Psoas muscle (tissue), 8 donors: ENCODE data around the gene HK3. TPM values are rescaled to one million over a fixed set of nuclear protein-coding genes. Genes with fewer than 3 reads are reported as not detected.

ENCODE experiments used
- ATAC-seq, 4 donors: fragments of 200-7000 bp; cut with Tn5 transposase; one replicate each; pipeline ENCODE4 v1.9.1; 2020; ENCODE audit warnings: moderate library complexity in 3 of 4, mild to moderate bottlenecking in 2 of 4
- DNase-seq, 2 donors: peaks; one replicate each; pipeline ENCODE4 v3.0.0-alpha.2; 2020
- H3K27ac ChIP-seq: fragments of 200-600 bp; one replicate; pipeline ENCODE4 v1.8.0; 2022
- H3K27me3 ChIP-seq, 3 donors: fragments of 200-600 bp in 1 of 3; one replicate each; pipeline versions ENCODE4 v1.6.1 to v1.8.0; 2013 to 2022; ENCODE audit warnings: low read length in 2 of 3, mild to moderate bottlenecking in 2 of 3, moderate library complexity in 1 of 3; ENCODE audit not compliant: insufficient read depth in 3 of 3
- H3K36me3 ChIP-seq, 2 donors: fragments of 200-600 bp in 1 of 2; one replicate each; pipeline versions ENCODE4 v1.6.1 to v1.8.0; 2013 to 2022; ENCODE audit warnings: low read depth in 1 of 2, mild to moderate bottlenecking in 1 of 2, moderate library complexity in 1 of 2; ENCODE audit not compliant: insufficient read depth in 1 of 2
- H3K4me1 ChIP-seq: fragments of 200-600 bp; one replicate; pipeline ENCODE4 v1.8.0; 2022
- H3K4me3 ChIP-seq: fragments of 200-600 bp; one replicate; pipeline ENCODE4 v1.8.0; 2022; ENCODE audit warnings: mild to moderate bottlenecking
- H3K9me3 ChIP-seq: fragments of 200-600 bp; one replicate; pipeline ENCODE4 v1.8.0; 2022
- CTCF ChIP-seq: fragments of 200-600 bp; IDR thresholded peaks from one replicate; pipeline ENCODE4 v1.8.0; 2022; ENCODE audit warnings: antibody characterized with exemption
- WGBS, 3 donors: extraction: QIAGEN DNeasy Blood & Tissue Kit; methylation state at CpG; one replicate each; pipeline versions ENCODE4 v1.1.6 to v1.1.7; 2013; 5-methylcytosine and 5-hydroxymethylcytosine counted together
- intact Hi-C, 2 donors: fragments of 100-400 bp; cut with DNase I; formaldehyde crosslinking; loops; one replicate each; pipeline versions ENCODE4 v1.11.0 to v1.14.2; 2022
- polyA plus RNA-seq, 3 donors: library from polyadenylated mRNA; stranded (reverse); fragments of 200-250 nt; gene quantifications; one replicate each; pipeline ENCODE4 v1.2.3, GENCODE V29; 2013
- total RNA-seq, 4 donors: library from RNA; stranded (reverse); fragmentation: NEBNext Ultra II Directional in 2 of 4; extraction: Animal tissue kit (Norgen Biotek cat#: 25700) in 2 of 4; gene quantifications; one replicate each; pipeline versions ENCODE4 v1.2.1 to v1.2.4, GENCODE V29; 2021 to 2023
- donor health status: healthy with polysubstance abuse.
- donor health status: DM: no; HTN: no; CAD: no; lungs with moderate emphysema.
- donor health status: Bipolar disorder and iron deficiency.
- donor health status: healthy.
- donor health status: DM: yes; HTN: yes; CAD: no.
- donor health status: DM: no; HTN: no; CAD: no.
- donor health status: DM: no; HTN: no; CAD: no.
- donor health status: DM: yes; HTN: yes; CAD: no.

Gene HK3
- total and polyA plus RNA-seq, 7 donors = 1.6 to 3.1 (median 2.4) TPM

GRCh38 chr5:176887252-176887849 is 11.8 kb downstream of the HK3 start:
- TF ChIP-seq CTCF = no peak
- ATAC-seq = no peak
- Histone ChIP-seq H3K9me3 (no peaks in the 10 kb centered on the region), H3K4me1 (no peaks in the 10 kb centered on the region), H3K4me3 (no peak overlapping the region), H3K27me3 (no peaks in the 10 kb centered on the region), H3K27ac (no peak overlapping the region), H3K36me3 (no peaks in the 10 kb centered on the region)
- intact Hi-C loops = no loop called here
- no peak for DNase-seq
- 84 to 91% (median 89%) methylated on average over 26 to 28 of the region's 28 CpGs for WGBS, 3 donors

- no peak for TF ChIP-seq CTCF
- Histone ChIP-seq H3K27ac (no peak overlapping the region), H3K4me3 (no peak overlapping the region), H3K27me3 (no peaks in the 10 kb centered on the region), H3K9me3 (no peaks in the 10 kb centered on the region), H3K36me3 (no peaks in the 10 kb centered on the region), H3K4me1 (no peaks in the 10 kb centered on the region)
- no peak for ATAC-seq
- intact Hi-C loops = no loop called here
- no peak for DNase-seq
- 90 to 92% (median 92%) methylated on average over 13 of the region's 13 CpGs for WGBS, 3 donors
Measured at GRCh38 chr5:176886336-176887251, 12.6 kb downstream of the HK3 start.

GRCh38 chr5:176884571-176884890 is 14.6 kb downstream of the HK3 start:
- Histone ChIP-seq H3K9me3 (no peaks in the 10 kb centered on the region), H3K27me3 (no peaks in the 10 kb centered on the region), H3K4me1 (no peaks in the 10 kb centered on the region), H3K27ac (no peak overlapping the region), H3K4me3 (no peak overlapping the region), H3K36me3 (no peaks in the 10 kb centered on the region)
- intact Hi-C loops = no loop called here
- DNase-seq = no peak
- ATAC-seq = no peak
- TF ChIP-seq CTCF = no peak
- WGBS, 3 donors = 46 to 60% (median 51%) methylated on average over 4 of the region's 4 CpGs

- ATAC-seq (no peak), DNase-seq (no peak)
- 82 to 86% (median 83%) methylated on average over 17 of the region's 17 CpGs for WGBS, 3 donors
Measured at GRCh38 chr5:176883700-176884570, 15.2 kb downstream of the HK3 start.

More at GRCh38 chr5:176883700-176884570, 15.2 kb downstream of the HK3 start:
- no peaks in the 10 kb centered on the region for H3K36me3 ChIP-seq
- no peak overlapping the region for H3K4me3 ChIP-seq
- no peaks in the 10 kb centered on the region for H3K4me1 ChIP-seq
- no peak for TF ChIP-seq CTCF
- no peak overlapping the region for H3K27ac ChIP-seq
- no peaks in the 10 kb centered on the region for H3K9me3 ChIP-seq
- intact Hi-C loops = no loop called here
- no peaks in the 10 kb centered on the region for H3K27me3 ChIP-seq
